Measurements from ENCODE around the gene PQBP1.
"Not testable (repeated sequence)": the region's sequence is repeated elsewhere in the genome, so short reads cannot be mapped to it uniquely, and the experiment has no call there.

PQBP1 gene, protein sequence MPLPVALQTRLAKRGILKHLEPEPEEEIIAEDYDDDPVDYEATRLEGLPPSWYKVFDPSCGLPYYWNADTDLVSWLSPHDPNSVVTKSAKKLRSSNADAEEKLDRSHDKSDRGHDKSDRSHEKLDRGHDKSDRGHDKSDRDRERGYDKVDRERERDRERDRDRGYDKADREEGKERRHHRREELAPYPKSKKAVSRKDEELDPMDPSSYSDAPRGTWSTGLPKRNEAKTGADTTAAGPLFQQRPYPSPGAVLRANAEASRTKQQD

DNA sequence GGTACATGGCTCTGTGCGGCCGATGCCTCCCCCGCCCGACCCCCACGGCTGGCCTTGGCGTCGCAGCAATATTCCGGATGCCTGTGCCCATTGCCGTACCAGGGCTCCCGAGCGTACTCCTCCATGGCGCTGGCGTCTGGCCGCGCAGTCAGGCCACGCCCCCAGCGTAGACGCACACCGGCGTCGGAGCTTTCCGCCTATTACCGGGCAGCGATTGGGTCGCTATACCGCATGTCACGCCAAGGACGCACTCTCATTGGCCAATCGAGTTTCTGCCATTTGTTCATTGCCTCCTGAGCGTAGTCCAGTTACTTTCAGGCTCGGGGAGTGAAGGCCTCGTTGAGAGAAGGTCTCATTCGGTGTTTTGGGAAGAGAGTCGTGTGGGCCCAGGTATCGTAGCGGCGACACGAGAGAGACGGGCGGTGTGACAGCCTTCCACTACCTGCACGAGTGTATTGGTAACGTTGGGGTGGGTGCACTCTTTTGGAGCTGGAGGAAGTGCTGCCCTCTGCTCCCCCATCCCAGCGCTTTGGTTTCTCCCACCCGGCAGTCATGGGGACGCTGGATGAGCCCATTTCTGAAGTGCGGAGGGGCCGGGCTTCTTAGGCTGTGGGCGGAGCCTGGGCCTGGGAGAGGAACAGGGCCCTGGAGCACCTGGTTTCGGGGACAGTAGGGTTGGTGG is at the start of gene PQBP1, which contains the start of gene TIMM17B:
TSS of gene PQBP1 (plus strand) at position 306 of the 682 bp plus-strand sequence. CDS start 580 bp downstream, outside the sequence.
TSS of gene TIMM17B (minus strand) at position 144 of the 682 bp plus-strand sequence. CDS start at position 125, 19 bp downstream.
- peak; percentile 87 for DNase-seq (ENCODE audit: low spot score)
- in situ Hi-C loops (cut with MboI; ENCODE audit: low pct_unique_long_range_greater_than_20kb, low sequenced_read_pairs, unreplicated experiment): no loop called here
- no peak for TF ChIP-seq CTCF (IDR thresholded peaks at IDR 0.05; ENCODE audit: extremely low read depth, insufficient read depth, missing control alignments)

- TF ChIP-seq CTCF (IDR thresholded peaks at IDR 0.05; ENCODE audit: extremely low read depth, insufficient read depth, missing control alignments): no peak
- in situ Hi-C loops (cut with MboI; ENCODE audit: low pct_unique_long_range_greater_than_20kb, low sequenced_read_pairs, unreplicated experiment): no loop called here
- DNase-seq (ENCODE audit: low spot score): no peak
Measured at GRCh38 chrX:48848847-48849246, 48.9 kb upstream of the PQBP1 start.

- in situ Hi-C loops (cut with MboI; ENCODE audit: low pct_unique_long_range_greater_than_20kb, low sequenced_read_pairs, unreplicated experiment): no loop called here
- no peak for DNase-seq (ENCODE audit: low spot score)
- TF ChIP-seq CTCF (IDR thresholded peaks at IDR 0.05; ENCODE audit: extremely low read depth, insufficient read depth, missing control alignments): no peak
Measured at GRCh38 chrX:48852857-48853256, 44.9 kb upstream of the PQBP1 start.

- DNase-seq (ENCODE audit: low spot score); in situ Hi-C loops (cut with MboI; ENCODE audit: low pct_unique_long_range_greater_than_20kb, low sequenced_read_pairs, unreplicated experiment): not testable (repeated sequence)
Measured at GRCh38 chrX:48853494-48853893, 44.2 kb upstream of the PQBP1 start.

DNA sequence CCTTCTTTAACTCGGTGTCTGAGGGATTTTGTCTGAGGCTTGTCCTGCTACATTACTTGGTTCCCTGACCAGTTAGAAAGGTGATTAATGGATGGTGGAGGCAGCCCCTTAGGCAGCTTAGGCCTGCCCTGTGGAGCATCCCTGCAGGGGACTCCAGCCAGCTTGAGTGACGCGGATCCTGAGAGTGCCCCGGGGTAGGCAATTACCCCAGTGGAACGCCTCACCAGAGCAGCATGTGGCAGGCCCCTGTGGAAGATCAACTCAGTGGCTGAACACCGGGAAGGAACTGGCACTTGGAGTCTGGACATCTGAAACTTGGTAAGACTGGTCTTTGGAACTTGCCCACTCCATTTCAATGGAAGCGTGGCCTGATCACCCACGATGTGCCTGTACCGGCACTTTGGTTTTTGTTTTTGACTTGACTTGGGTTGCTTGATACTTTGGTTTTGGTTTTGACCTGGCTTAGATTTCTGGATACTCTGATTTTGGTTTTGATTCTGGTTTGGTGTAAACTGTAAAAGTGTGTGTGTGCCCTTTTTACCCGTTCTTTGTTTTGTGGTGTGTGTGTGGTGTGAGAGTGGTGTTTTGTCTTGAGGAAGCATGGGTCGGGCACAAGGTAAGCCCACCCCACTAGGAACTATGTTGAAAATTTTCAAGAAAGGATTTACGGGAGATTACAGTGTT is 43.5 kb upstream of the PQBP1 start:
- in situ Hi-C loops (cut with MboI; ENCODE audit: low pct_unique_long_range_greater_than_20kb, low sequenced_read_pairs, unreplicated experiment); DNase-seq (ENCODE audit: low spot score): not testable (repeated sequence)

DNA sequence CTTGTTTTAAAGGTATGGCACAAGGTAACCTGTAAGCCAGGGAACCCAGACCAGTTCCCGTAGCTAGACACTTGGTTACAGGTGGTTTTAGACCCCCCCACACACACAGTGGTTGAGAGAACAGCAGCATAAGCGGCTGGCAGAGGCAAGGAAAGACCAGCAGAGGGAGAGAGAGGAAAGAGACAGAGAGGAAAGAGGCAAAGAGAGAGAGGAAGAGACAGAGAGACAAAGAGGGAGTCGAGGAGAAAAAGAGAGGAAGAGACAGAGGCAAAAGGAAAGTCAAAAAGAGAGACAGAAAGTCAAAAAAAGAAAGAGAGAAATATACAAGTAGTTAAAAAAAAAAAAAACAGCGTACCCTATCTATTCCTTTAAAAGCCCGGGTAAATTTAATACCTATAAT is 42.8 kb upstream of the PQBP1 start:
- no peak for TF ChIP-seq CTCF (IDR thresholded peaks at IDR 0.05; ENCODE audit: extremely low read depth, insufficient read depth, missing control alignments)
- in situ Hi-C loops (cut with MboI; ENCODE audit: low pct_unique_long_range_greater_than_20kb, low sequenced_read_pairs, unreplicated experiment): no loop called here
- DNase-seq (ENCODE audit: low spot score): no peak

DNA sequence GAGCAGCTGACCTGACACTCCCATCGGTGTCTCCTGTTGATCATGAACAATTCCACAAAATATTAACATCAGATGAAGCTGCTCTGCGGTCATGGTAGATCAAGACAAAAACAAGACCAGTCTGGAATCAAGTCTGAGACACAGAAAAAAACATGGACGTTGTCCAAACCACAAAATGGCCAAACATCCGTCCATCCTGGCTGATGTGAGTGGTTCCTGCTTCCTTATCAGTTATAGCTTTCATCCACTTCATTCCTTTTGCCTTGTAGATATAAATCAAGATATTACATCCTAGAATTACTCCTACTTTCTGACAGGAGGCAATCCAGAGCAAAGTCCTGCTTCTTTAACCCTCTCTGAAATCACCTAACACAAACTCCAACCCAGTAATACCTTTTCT is 33.5 kb upstream of the PQBP1 start:
- TF ChIP-seq CTCF (IDR thresholded peaks at IDR 0.05; ENCODE audit: extremely low read depth, insufficient read depth, missing control alignments): no peak
- in situ Hi-C loops (cut with MboI; ENCODE audit: low pct_unique_long_range_greater_than_20kb, low sequenced_read_pairs, unreplicated experiment): no loop called here
- DNase-seq (ENCODE audit: low spot score): no peak

- in situ Hi-C loops (cut with MboI; ENCODE audit: low pct_unique_long_range_greater_than_20kb, low sequenced_read_pairs, unreplicated experiment); DNase-seq (ENCODE audit: low spot score): not testable (repeated sequence)
Measured at GRCh38 chrX:48872017-48872416, 25.7 kb upstream of the PQBP1 start.

- DNase-seq (ENCODE audit: low spot score); in situ Hi-C loops (cut with MboI; ENCODE audit: low pct_unique_long_range_greater_than_20kb, low sequenced_read_pairs, unreplicated experiment): not testable (repeated sequence)
Measured at GRCh38 chrX:48876944-48877343, 20.8 kb upstream of the PQBP1 start.

Data from GM13977 (cell line).